WI38 (cell line): ENCODE measurements around the gene USP31.

Experiments
- H3K4me3 ChIP-seq: 2 replicates; pipeline ENCODE4 v1.5.1; 2011; ENCODE audit warnings: low read depth, mild to moderate bottlenecking, control low read depth, low read length
- CTCF ChIP-seq: IDR thresholded peaks from 2 replicates; pipeline ENCODE4 v1.5.1; 2012; ENCODE audit warnings: low read depth, mild to moderate bottlenecking, control low read depth, low read length

Gene USP31

GRCh38 chr16:23141033-23141432, 8.2 kb downstream of the USP31 start:
- no peak for TF ChIP-seq CTCF
- H3K4me3 ChIP-seq: no peak overlapping the region

GRCh38 chr16:23140107-23140506, 9.1 kb downstream of the USP31 start:
- no peak for TF ChIP-seq CTCF
- H3K4me3 ChIP-seq: no peak overlapping the region

GRCh38 chr16:23137818-23138217, 11.4 kb downstream of the USP31 start:
- H3K4me3 ChIP-seq: no peak overlapping the region
- no peak for TF ChIP-seq CTCF

- no peak for TF ChIP-seq CTCF
- no peak overlapping the region for H3K4me3 ChIP-seq
Observed at GRCh38 chr16:23137256-23137655, 12.0 kb downstream of the USP31 start.

GRCh38 chr16:23134274-23134673, 15.0 kb downstream of the USP31 start:
- no peak overlapping the region for H3K4me3 ChIP-seq
- no peak for TF ChIP-seq CTCF

GRCh38 chr16:23132775-23133463, 16.3 kb downstream of the USP31 start:
- TF ChIP-seq CTCF: no peak
- H3K4me3 ChIP-seq: no peak overlapping the region

- no peak overlapping the region for H3K4me3 ChIP-seq
- TF ChIP-seq CTCF: no peak
Observed at GRCh38 chr16:23131931-23132621, 17.2 kb downstream of the USP31 start.
